Ishikawa (cell line): Measurements from ENCODE around the gene FBXW8.

Source experiments
- CEBPB ChIP-seq: IDR thresholded peaks from 2 replicates; pipeline ENCODE4 v1.6.1; 2012
- CREB1 ChIP-seq: IDR thresholded peaks from 2 replicates; pipeline ENCODE4 v1.6.1; 2012; ENCODE audit warnings: low read depth
- EGR1 ChIP-seq: IDR thresholded peaks from 2 replicates; pipeline ENCODE4 v1.6.1; 2012
- EP300 ChIP-seq: IDR thresholded peaks from 2 replicates; pipeline ENCODE4 v1.6.1; 2012; ENCODE audit warnings: borderline replicate concordance
- FOXM1 ChIP-seq: IDR thresholded peaks from 2 replicates; pipeline ENCODE4 v1.6.1; 2012; ENCODE audit warnings: low read depth, borderline replicate concordance
- NFIC ChIP-seq: IDR thresholded peaks from 2 replicates; pipeline ENCODE4 v1.6.1; 2012
- RAD21 ChIP-seq: IDR thresholded peaks from 2 replicates; pipeline ENCODE4 v1.6.1; 2012; ENCODE audit warnings: low read depth
- TAF1 ChIP-seq: IDR thresholded peaks from 2 replicates; pipeline ENCODE4 v1.6.1; 2012; ENCODE audit warnings: low read depth, mild to moderate bottlenecking
- TCF12 ChIP-seq: IDR thresholded peaks from 2 replicates; pipeline ENCODE4 v1.6.1; 2012; ENCODE audit warnings: low read depth
- TEAD4 ChIP-seq: IDR thresholded peaks from 2 replicates; pipeline ENCODE4 v1.6.1; 2012
- YY1 ChIP-seq: IDR thresholded peaks from 2 replicates; pipeline ENCODE4 v1.6.1; 2012; ENCODE audit warnings: low read depth
- ZBTB7A ChIP-seq: IDR thresholded peaks from 2 replicates; pipeline ENCODE4 v1.6.1; 2012; ENCODE audit warnings: low read depth
- TF ChIP-seq, protein P1 (sequence below): IDR thresholded peaks from 2 replicates; pipeline ENCODE4 v1.6.1; 2012; ENCODE audit warnings: low read depth, mild to moderate bottlenecking
- TF ChIP-seq, protein P2 (sequence below): IDR thresholded peaks from 2 replicates; pipeline ENCODE4 v1.6.1; 2012
- TF ChIP-seq, protein P3 (sequence below): IDR thresholded peaks from 2 replicates; pipeline ENCODE4 v1.6.1; 2012

Gene FBXW8

DNA sequence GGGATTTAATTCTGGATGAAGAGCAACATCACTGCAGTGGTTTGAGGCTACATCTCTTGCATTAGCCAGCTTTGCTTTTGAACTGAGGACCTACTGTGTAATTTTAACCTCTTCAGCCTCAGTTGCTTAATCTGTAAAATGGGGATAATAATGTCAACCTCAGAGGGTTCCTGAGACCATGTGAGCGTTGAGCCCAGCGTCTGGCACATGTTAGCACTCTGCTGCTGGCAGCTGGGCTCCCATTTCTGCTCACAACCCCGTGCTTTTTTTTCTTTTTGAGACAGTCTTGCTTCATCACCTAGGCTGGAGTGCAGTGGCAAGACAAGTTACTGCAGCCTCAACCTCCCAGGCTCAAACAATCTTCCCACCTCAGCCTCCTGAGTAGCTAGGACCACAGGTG lies 156.9 kb downstream of the FBXW8 start:
- TF ChIP-seq CREB1 (no peak), RAD21 (no peak), ZBTB7A (no peak), TAF1 (no peak), CEBPB (no peak), TEAD4 (no peak), EP300 (no peak), TCF12 (no peak), EGR1 (no peak), YY1 (no peak), NFIC (no peak), FOXM1 (no peak)
- TF ChIP-seq, protein P1, sequence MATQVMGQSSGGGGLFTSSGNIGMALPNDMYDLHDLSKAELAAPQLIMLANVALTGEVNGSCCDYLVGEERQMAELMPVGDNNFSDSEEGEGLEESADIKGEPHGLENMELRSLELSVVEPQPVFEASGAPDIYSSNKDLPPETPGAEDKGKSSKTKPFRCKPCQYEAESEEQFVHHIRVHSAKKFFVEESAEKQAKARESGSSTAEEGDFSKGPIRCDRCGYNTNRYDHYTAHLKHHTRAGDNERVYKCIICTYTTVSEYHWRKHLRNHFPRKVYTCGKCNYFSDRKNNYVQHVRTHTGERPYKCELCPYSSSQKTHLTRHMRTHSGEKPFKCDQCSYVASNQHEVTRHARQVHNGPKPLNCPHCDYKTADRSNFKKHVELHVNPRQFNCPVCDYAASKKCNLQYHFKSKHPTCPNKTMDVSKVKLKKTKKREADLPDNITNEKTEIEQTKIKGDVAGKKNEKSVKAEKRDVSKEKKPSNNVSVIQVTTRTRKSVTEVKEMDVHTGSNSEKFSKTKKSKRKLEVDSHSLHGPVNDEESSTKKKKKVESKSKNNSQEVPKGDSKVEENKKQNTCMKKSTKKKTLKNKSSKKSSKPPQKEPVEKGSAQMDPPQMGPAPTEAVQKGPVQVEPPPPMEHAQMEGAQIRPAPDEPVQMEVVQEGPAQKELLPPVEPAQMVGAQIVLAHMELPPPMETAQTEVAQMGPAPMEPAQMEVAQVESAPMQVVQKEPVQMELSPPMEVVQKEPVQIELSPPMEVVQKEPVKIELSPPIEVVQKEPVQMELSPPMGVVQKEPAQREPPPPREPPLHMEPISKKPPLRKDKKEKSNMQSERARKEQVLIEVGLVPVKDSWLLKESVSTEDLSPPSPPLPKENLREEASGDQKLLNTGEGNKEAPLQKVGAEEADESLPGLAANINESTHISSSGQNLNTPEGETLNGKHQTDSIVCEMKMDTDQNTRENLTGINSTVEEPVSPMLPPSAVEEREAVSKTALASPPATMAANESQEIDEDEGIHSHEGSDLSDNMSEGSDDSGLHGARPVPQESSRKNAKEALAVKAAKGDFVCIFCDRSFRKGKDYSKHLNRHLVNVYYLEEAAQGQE, result no peak
- TF ChIP-seq, protein P2, sequence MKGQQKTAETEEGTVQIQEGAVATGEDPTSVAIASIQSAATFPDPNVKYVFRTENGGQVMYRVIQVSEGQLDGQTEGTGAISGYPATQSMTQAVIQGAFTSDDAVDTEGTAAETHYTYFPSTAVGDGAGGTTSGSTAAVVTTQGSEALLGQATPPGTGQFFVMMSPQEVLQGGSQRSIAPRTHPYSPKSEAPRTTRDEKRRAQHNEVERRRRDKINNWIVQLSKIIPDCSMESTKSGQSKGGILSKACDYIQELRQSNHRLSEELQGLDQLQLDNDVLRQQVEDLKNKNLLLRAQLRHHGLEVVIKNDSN, result no peak
- TF ChIP-seq, protein P3, sequence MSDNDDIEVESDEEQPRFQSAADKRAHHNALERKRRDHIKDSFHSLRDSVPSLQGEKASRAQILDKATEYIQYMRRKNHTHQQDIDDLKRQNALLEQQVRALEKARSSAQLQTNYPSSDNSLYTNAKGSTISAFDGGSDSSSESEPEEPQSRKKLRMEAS, result no peak

DNA sequence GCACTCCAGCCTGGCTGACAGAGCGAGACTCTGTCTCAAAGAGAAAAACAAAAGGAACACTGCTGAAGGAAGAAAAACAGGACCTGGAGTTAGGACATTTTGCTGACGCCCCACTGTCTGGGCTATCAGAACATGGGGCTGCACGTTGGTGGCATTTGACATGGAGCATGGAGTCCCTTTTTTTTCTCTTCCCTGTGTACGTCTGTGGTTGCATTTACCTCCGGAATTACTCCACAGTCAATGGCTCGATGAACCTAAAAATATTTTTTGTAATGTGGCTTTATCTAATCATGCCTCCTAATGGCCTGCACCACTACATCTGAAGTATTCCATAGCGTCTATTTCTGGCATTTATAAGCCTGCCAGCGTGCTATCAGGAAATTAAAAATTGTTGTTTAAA lies 157.7 kb downstream of the FBXW8 start:
- no peak for TF ChIP-seq CEBPB
- no peak for TF ChIP-seq ZBTB7A
- no peak for TF ChIP-seq RAD21
- no peak for TF ChIP-seq EP300
- no peak for TF ChIP-seq FOXM1
- no peak for TF ChIP-seq CREB1
- no peak for TF ChIP-seq YY1
- TF ChIP-seq, protein P2, result no peak
- TF ChIP-seq TEAD4, result no peak
- TF ChIP-seq, protein P3, result no peak
- no peak for TF ChIP-seq TAF1
- no peak for TF ChIP-seq TCF12
- no peak for TF ChIP-seq NFIC
- TF ChIP-seq, protein P1, result no peak
- TF ChIP-seq EGR1, result no peak

DNA sequence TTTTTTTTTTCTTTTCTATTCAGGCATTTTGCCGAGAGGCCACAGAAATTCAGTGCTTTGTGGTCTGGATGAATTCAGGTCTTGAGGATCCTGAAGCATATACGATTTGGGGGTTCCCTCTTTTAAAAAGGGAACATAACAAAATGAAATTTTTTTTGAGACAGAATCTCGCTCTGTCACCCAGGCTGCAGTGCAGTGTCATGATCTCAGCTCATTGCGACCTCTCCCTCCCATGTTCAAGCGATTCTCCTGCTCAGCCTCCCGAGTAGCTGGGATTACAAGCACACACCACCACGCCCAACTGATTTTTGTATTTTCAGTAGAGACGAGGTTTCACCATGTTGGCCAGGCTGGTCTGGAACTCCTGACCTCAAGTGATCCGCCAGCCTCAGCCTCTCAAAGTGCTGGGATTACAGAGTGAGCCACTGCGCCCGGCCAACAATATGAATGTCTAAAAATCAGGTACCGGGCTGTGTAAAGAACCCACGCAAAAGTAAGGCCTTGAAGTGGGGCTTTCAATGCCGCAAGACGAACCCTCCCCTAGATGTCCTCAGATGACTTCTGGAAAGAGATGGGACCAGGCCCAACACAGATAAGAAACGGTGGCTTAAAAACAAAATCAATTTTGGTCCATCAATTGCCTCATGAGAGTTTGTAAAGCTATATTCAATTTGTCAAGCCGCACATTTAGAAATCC lies 158.5 kb downstream of the FBXW8 start:
- TF ChIP-seq EGR1 (no peak), FOXM1 (no peak), TEAD4 (no peak), TAF1 (no peak), TCF12 (no peak), RAD21 (no peak), ZBTB7A (no peak), EP300 (no peak), NFIC (no peak), YY1 (no peak), CREB1 (no peak), CEBPB (no peak)
- TF ChIP-seq, protein P1, result no peak
- TF ChIP-seq, protein P2, result no peak
- TF ChIP-seq, protein P3, result no peak
